Ovary (tissue), 3 donors: ENCODE data around the gene RFX1.

Experiments used
- POLR2A ChIP-seq: fragments of 450-650 bp; IDR thresholded peaks from one replicate; pipeline ENCODE4 v1.6.1; 2017; ENCODE audit warnings: antibody characterized with exemption, mild to moderate bottlenecking, moderate library complexity
- TF ChIP-seq, protein P1 (sequence below), 3 donors: fragments of 450-650 bp in 2 of 3; fragments of 200-600 bp in 1 of 3; IDR thresholded peaks; one replicate each; pipeline versions ENCODE4 v1.5.1 to v1.8.0; 2016 to 2022; ENCODE audit warnings: antibody characterized with exemption in 3 of 3, mild to moderate bottlenecking in 1 of 3
- donor health status: DM: no; HTN: no; CAD: no.

DNA sequence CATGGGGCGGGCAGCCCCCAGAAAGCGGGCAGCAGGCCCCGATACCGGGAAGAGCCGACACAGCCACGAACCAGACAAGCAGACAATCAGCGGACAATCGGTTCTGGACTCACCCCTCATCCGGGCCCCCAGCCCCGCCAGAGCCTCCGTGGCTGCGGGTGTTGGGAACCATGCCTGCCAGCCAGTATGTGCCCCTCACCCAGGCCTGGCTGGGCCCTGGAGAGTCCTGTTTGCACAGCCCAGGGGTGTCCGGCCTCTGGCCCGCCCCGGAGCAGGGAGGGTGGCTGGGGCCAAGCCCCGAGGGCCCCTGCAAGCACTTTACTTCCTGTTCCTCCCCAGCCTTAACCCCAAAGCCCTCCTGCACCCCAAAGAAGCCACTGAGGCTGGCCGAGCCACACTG lies 75.7 kb downstream of the RFX1 start:
- TF ChIP-seq, protein P1, sequence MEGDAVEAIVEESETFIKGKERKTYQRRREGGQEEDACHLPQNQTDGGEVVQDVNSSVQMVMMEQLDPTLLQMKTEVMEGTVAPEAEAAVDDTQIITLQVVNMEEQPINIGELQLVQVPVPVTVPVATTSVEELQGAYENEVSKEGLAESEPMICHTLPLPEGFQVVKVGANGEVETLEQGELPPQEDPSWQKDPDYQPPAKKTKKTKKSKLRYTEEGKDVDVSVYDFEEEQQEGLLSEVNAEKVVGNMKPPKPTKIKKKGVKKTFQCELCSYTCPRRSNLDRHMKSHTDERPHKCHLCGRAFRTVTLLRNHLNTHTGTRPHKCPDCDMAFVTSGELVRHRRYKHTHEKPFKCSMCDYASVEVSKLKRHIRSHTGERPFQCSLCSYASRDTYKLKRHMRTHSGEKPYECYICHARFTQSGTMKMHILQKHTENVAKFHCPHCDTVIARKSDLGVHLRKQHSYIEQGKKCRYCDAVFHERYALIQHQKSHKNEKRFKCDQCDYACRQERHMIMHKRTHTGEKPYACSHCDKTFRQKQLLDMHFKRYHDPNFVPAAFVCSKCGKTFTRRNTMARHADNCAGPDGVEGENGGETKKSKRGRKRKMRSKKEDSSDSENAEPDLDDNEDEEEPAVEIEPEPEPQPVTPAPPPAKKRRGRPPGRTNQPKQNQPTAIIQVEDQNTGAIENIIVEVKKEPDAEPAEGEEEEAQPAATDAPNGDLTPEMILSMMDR (IDR thresholded peaks at IDR 0.05): no peak
- TF ChIP-seq POLR2A: no peak
